BE2C (cell line): ENCODE data around the gene NTN3.
"Not testable (repeated sequence)": the region's sequence is repeated elsewhere in the genome, so short reads cannot be mapped to it uniquely, and the experiment has no call there.

ENCODE experiments used
- DNase-seq: peaks from one replicate; pipeline ENCODE4 v3.0.0-alpha.2; 2020
- H3K27me3 ChIP-seq: fragments of 250-450 bp; sonication (Bioruptor Pico); 2 replicates; pipeline ENCODE4 v1.5.1; 2020; ENCODE audit warnings: mild to moderate bottlenecking
- H3K36me3 ChIP-seq: fragments of 250-450 bp; sonication (Bioruptor Pico); 2 replicates; pipeline ENCODE4 v1.5.1; 2020; ENCODE audit warnings: mild to moderate bottlenecking
- H3K4me1 ChIP-seq: fragments of 250-450 bp; sonication (Bioruptor Pico); 2 replicates; pipeline ENCODE4 v1.5.1; 2020
- H3K4me3 ChIP-seq: 2 replicates; pipeline ENCODE4 v1.5.1; 2011; ENCODE audit warnings: low read depth, low read length
- H3K9me3 ChIP-seq: fragments of 250-450 bp; sonication (Bioruptor Pico); 2 replicates; pipeline ENCODE4 v1.5.1; 2020
- CTCF ChIP-seq: IDR thresholded peaks from 2 replicates; pipeline ENCODE4 v1.5.1; 2012; ENCODE audit warnings: mild to moderate bottlenecking, low read depth, low read length

The NTN3 gene

GRCh38 chr16:2429771-2430663 lies 41.1 kb upstream of the NTN3 start:
- no peaks in the 10 kb centered on the region for H3K9me3 ChIP-seq
- peaks cover 47% of the 10 kb centered on the region for H3K36me3 ChIP-seq
- no peaks in the 10 kb centered on the region for H3K27me3 ChIP-seq
- TF ChIP-seq CTCF, result peak; percentile 47
- peak overlapping the region; percentile 95 for H3K4me3 ChIP-seq
- DNase-seq, result peak; percentile 37
- peaks cover 5% of the 10 kb centered on the region; the same call in 1 of the 2 replicates for H3K4me1 ChIP-seq

DNA sequence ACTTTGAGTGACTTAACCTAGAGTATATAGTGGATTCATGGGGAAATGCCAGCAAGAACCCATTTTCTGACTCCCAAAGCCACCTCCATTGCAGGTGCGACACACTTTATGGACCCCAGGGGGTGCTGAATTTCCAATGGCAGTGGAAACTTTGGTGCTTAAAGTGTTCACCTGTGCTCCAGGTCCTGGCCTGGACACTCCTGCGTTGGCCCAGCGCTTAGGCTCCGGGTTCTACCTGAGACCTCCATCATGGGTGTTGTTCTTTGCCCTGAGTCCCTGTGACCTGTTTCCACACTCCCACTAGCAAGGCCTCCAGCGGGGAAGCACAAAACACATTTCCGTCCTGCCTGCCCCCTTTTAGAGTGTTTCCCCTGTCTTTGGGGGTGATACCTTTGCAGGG lies 38.8 kb upstream of the NTN3 start:
- TF ChIP-seq CTCF, result no peak; the same call in 1 of the 2 replicates
- no peak for DNase-seq
- Histone ChIP-seq H3K9me3 (no peaks in the 10 kb centered on the region), H3K4me3 (no peak overlapping the region), H3K4me1 (peaks cover 3% of the 10 kb centered on the region; the same call in 1 of the 2 replicates), H3K27me3 (no peaks in the 10 kb centered on the region), H3K36me3 (peaks cover 64% of the 10 kb centered on the region)

DNA sequence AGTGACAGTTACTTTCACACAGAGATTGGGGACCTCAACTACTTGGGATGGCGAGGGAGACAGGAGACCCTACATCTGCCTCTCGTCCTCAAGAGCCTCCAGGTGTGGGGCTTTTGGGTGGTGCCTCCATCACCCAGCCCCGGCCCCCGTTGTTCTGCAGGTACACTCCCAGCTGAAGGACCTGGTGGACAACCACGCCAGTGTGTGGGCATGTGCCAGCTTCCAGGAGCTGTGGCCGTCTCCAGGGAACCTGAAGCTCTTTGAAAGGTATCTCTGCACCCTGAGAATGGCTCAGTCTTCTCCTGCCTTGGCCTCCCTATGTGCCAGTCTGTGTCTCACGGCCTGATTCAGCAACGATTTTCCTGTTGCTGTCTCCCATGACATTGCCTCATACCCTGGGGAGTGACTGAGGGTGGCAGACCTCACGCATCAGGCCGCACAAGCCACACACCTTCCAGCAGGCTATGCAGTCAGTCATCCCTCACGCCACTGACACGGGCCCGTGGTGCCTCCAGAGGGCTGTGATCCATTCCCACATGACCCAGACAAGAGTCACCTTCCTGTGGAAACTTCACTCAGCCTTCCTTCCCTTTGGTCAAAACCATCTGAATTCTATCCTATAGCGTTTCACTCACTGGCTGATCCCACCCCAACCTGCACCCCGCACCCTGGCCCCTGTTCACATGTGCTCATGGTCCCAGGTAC lies 38.1 kb upstream of the NTN3 start:
- no peak for TF ChIP-seq CTCF
- H3K36me3 ChIP-seq, result peaks cover 71% of the 10 kb centered on the region

DNA sequence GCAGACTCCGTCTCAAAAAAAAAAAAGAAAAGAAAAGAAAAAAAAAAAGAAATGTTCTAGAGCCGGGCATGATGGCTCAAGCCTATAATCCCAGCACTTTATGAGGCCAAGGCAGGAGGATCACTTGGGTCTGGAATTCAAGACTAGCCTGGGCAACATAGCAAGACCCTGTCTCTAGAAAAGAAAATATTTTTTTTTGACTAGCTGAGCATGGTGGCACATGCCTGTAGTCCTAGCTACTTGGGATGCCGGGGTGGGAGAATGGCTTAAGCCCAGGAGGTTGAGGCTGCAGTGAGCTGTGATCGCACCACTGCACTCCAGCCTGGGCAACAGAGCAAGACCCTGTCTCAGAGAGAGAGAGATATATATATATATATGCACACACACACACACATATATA lies 35.9 kb upstream of the NTN3 start:
- DNase-seq, H3K9me3 ChIP-seq, H3K4me1 ChIP-seq, H3K4me3 ChIP-seq, H3K27me3 ChIP-seq: not testable (repeated sequence)
- peaks cover 90% of the 10 kb centered on the region for H3K36me3 ChIP-seq

More for the DNA sequence above, 38.1 kb upstream of the NTN3 start:
- H3K4me3 ChIP-seq, result no peak overlapping the region
- DNase-seq, result no peak
- no peaks in the 10 kb centered on the region for H3K27me3 ChIP-seq
- H3K4me1 ChIP-seq, result peaks cover 3% of the 10 kb centered on the region; the same call in 1 of the 2 replicates
- H3K9me3 ChIP-seq, result no peaks in the 10 kb centered on the region

DNA sequence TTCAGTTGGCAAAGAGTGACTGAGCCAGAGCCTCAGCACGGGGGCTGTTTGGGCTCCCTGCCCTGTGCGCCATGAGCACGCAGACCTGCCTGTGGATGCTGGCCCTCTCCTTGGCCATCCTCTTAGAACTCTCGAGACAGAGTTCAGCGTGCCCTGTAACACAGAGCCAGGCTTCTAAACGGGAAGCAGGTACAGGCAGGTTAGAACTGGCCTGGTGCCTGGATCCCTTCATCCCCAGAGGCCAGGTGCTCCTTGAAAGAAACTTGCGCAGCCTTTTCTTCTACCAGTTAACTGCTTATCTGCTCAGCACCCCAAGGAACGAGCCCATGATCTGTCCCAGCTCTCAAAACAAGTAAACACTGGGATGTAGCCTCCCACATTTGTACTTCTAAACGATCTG lies 35.0 kb upstream of the NTN3 start:
- no peak overlapping the region for H3K4me3 ChIP-seq
- no peak for TF ChIP-seq CTCF
- DNase-seq, result no peak
- H3K27me3 ChIP-seq, result no peaks in the 10 kb centered on the region
- H3K36me3 ChIP-seq, result peaks cover 90% of the 10 kb centered on the region
- no peaks in the 10 kb centered on the region for H3K9me3 ChIP-seq
- no peaks in the 10 kb centered on the region; the same call in 1 of the 2 replicates for H3K4me1 ChIP-seq

GRCh38 chr16:2437032-2437790 lies 33.9 kb upstream of the NTN3 start:
- H3K9me3 ChIP-seq, result no peaks in the 10 kb centered on the region
- no peaks in the 10 kb centered on the region for H3K27me3 ChIP-seq
- H3K4me1 ChIP-seq, result no peaks in the 10 kb centered on the region
- DNase-seq, result no peak
- TF ChIP-seq CTCF, result no peak
- H3K36me3 ChIP-seq, result peaks cover 86% of the 10 kb centered on the region
- H3K4me3 ChIP-seq, result no peak overlapping the region
